ENCODE measurements around the gene ZNF432. TPM values are rescaled to one million over a fixed set of nuclear protein-coding genes. Genes with fewer than 3 reads are reported as not detected.

Gene ZNF432
- total RNA-seq, result 10.3 and 11.4 TPM in 2 replicates

GRCh38 chr19:52048555-52049501 is at the start of gene ZNF432:
Gene ZNF432 (minus strand): TSS chr19:52048838. CDS start chr19:52046868, 1,970 bp downstream.

GRCh38 chr19:52095172-52096014 is 46.8 kb upstream of the ZNF432 start, which contains the start of gene ZNF841:
Gene ZNF841 (minus strand): TSS chr19:52095765. CDS start chr19:52084801, 10,964 bp downstream.

GRCh38 chr19:52028027-52028779 is 20.4 kb downstream of the ZNF432 start, which contains the start of gene ZNF614:
Gene ZNF614 (minus strand): TSS chr19:52028379. CDS start chr19:52025745, 2,634 bp downstream.

GRCh38 chr19:52007806-52008557 is 40.7 kb downstream of the ZNF432 start, which contains the start of gene ZNF615:
Gene ZNF615 (minus strand): TSS chr19:52008211. CDS start chr19:52003711, 4,500 bp downstream.

GRCh38 chr19:51986309-51987291 is 62.0 kb downstream of the ZNF432 start, which contains the start of gene ZNF350:
Gene ZNF350 (minus strand): TSS chr19:51986840. CDS start chr19:51974360, 12,480 bp downstream.

Other genes starting within 250 kb of the ZNF432 start
- 4.0 and 7.2 TPM in 2 replicates for gene ZNF577, start 160.9 kb downstream of the ZNF432 start, total RNA-seq
- gene ZNF649, start 143.8 kb downstream of the ZNF432 start, total RNA-seq, result 5.7 and 5.9 TPM in 2 replicates
- gene ZNF613, start 121.4 kb downstream of the ZNF432 start, total RNA-seq, result 4.9 and 6.1 TPM in 2 replicates
- 9.3 and 10.7 TPM in 2 replicates for gene ZNF350, start 62.0 kb downstream of the ZNF432 start, total RNA-seq
- gene ZNF615, start 40.6 kb downstream of the ZNF432 start, total RNA-seq, result 10.4 and 13.5 TPM in 2 replicates
- 8.6 and 12.0 TPM in 2 replicates for gene ZNF614, start 20.5 kb downstream of the ZNF432 start, total RNA-seq
- 20.9 and 30.6 TPM in 2 replicates for gene ZNF841, start 46.9 kb upstream of the ZNF432 start, total RNA-seq
- gene ZNF616, start 91.1 kb upstream of the ZNF432 start, total RNA-seq, result 9.1 and 11.4 TPM in 2 replicates
- 4.2 and 7.9 TPM in 2 replicates for gene ZNF836, start 122.8 kb upstream of the ZNF432 start, total RNA-seq
- 178 and 179 TPM in 2 replicates for gene PPP2R1A, start 141.2 kb upstream of the ZNF432 start, total RNA-seq
- gene ZNF766, start 220.7 kb upstream of the ZNF432 start, total RNA-seq, result 11.4 and 14.2 TPM in 2 replicates
- 4.5 and 6.0 TPM in 2 replicates for gene ZNF480, start 248.3 kb upstream of the ZNF432 start, total RNA-seq